GM12878 (cell line): ENCODE results near the gene NPAS2. TPM values are rescaled to one million over a fixed set of nuclear protein-coding genes. Genes with fewer than 3 reads are reported as not detected.

Source experiments
- ATAC-seq: fragments of 200-7000 bp; cut with Tn5 transposase; 3 replicates; pipeline ENCODE4 v1.9.1; 2020; ENCODE audit warnings: mild to moderate bottlenecking, moderate library complexity
- BruUV-seq: library from RNA; stranded (reverse); fragments of 400-500 nt; replicated peaks from 2 replicates; lab custom pipeline; 2021; lab: Mats Ljungman, UMichigan
- CTCF ChIA-PET: fragments of 300-600 bp; sonication (Branson Sonifier 250); formaldehyde crosslinking; extraction: SDS; loops from one replicate; lab custom pipeline; 2021; ENCODE audit warnings: inconsistent platforms; lab: Yijun Ruan, JAX
- POLR2A ChIA-PET: fragments of 350-600 bp; formaldehyde crosslinking; extraction: SDS; loops from one replicate; lab custom pipeline; 2021; ENCODE audit warnings: inconsistent platforms; lab: Charles Lee
- RAD21 ChIA-PET: fragments of 300-600 bp; sonication (Branson Sonifier 250); formaldehyde crosslinking; loops from one replicate; lab custom pipeline; 2023; ENCODE audit warnings: antibody characterized with exemption; ENCODE audit not compliant: unreplicated experiment; lab: Charles Lee
- SMC1A ChIA-PET: fragments of 300-600 bp; sonication (Branson Sonifier 250); formaldehyde crosslinking; loops from one replicate; lab custom pipeline; 2023; ENCODE audit not compliant: unreplicated experiment, uncharacterized antibody; lab: Charles Lee
- DNase-seq: peaks from one replicate; pipeline ENCODE4 v3.0.0-alpha.2; 2011; ENCODE audit warnings: low read depth, low spot score
- FAIRE-seq: peaks from 3 replicates; lab custom pipeline; 2011; peaks lifted over from hg19 to GRCh38; lab: Jason Lieb, UNC
- H2AFZ ChIP-seq: 2 replicates; pipeline ENCODE4 v1.6.0; 2011; ENCODE audit warnings: low read depth, low read length, control low read depth; ENCODE audit not compliant: control insufficient read depth
- H3K27ac ChIP-seq: 2 replicates; pipeline ENCODE4 v1.5.1; 2011; ENCODE audit warnings: control low read depth; ENCODE audit not compliant: control insufficient read depth, insufficient read depth
- H3K27me3 ChIP-seq, 2 experiments: replicated peaks in 1 of 2; 2 replicates each; pipeline versions ENCODE4 v1.6.0 to v1.6.1; 2011; ENCODE audit warnings: low read length in 1 of 2; ENCODE audit not compliant: control insufficient read depth in 2 of 2, insufficient read depth in 2 of 2
- H3K36me3 ChIP-seq, 2 experiments: 2 replicates each; pipeline ENCODE4 v1.5.1; 2011; ENCODE audit warnings: low read length in 1 of 2; ENCODE audit not compliant: control insufficient read depth in 2 of 2, insufficient read depth in 2 of 2
- H3K4me1 ChIP-seq: 2 replicates; pipeline ENCODE4 v1.6.1; 2011; ENCODE audit warnings: mild to moderate bottlenecking, low read length, moderate library complexity, mixed read lengths; ENCODE audit not compliant: control insufficient read depth, insufficient read depth
- H3K4me2 ChIP-seq: 2 replicates; pipeline ENCODE4 v1.6.0; 2011; ENCODE audit warnings: control low read depth; ENCODE audit not compliant: control insufficient read depth, insufficient read depth
- H3K4me3 ChIP-seq: fragments of 200-600 bp; sonication (generic); 2 replicates; pipeline ENCODE4 v1.5.1; 2016
- H3K79me2 ChIP-seq: 2 replicates; pipeline ENCODE4 v1.6.0; 2011; ENCODE audit warnings: low read length; ENCODE audit not compliant: control insufficient read depth, insufficient read depth
- H3K9ac ChIP-seq: 2 replicates; pipeline ENCODE4 v1.8.0; 2011; ENCODE audit warnings: low read length, control low read depth, mixed read lengths; ENCODE audit not compliant: control insufficient read depth, insufficient read depth
- H3K9me3 ChIP-seq: replicated peaks from 3 replicates; pipeline ENCODE4 v1.5.1; 2011; ENCODE audit warnings: mild to moderate bottlenecking, low read length; ENCODE audit not compliant: control insufficient read depth, insufficient read depth
- H4K20me1 ChIP-seq: 2 replicates; pipeline ENCODE4 v1.6.0; 2011; ENCODE audit not compliant: control insufficient read depth, insufficient read depth
- CHD4 ChIP-seq: fragments of 200-600 bp; sonication (generic); IDR thresholded peaks from 2 replicates; pipeline ENCODE4 v1.6.1; 2016; ENCODE audit warnings: mild to moderate bottlenecking
- DPF2 ChIP-seq: fragments of 450-650 bp; IDR thresholded peaks from 2 replicates; pipeline ENCODE4 v1.6.1; 2017; ENCODE audit warnings: mild to moderate bottlenecking
- ETV6 ChIP-seq, 2 experiments: fragments of 450-650 bp in 1 of 2; IDR thresholded peaks in 1 of 2; conservative IDR thresholded peaks in 1 of 2; 2 replicates each; pipeline ENCODE4 v1.6.1; 2014; ENCODE audit warnings: antibody characterized with exemption in 1 of 2, borderline replicate concordance in 1 of 2, low read depth in 1 of 2, mild to moderate bottlenecking in 1 of 2, moderate library complexity in 1 of 2
- HDAC6 ChIP-seq: fragments of 200-600 bp; sonication (generic); IDR thresholded peaks from one replicate; pipeline ENCODE4 v1.8.0; 2017; ENCODE audit warnings: antibody characterized with exemption; ENCODE audit not compliant: unreplicated experiment
- NR2F1 ChIP-seq: fragments of 450-650 bp; conservative IDR thresholded peaks from 2 replicates; pipeline ENCODE4 v1.6.1; 2017; ENCODE audit warnings: mild to moderate bottlenecking
- PML ChIP-seq: IDR thresholded peaks from 2 replicates; pipeline ENCODE4 v1.6.1; 2012; ENCODE audit warnings: low read length, inconsistent platforms
- RELA ChIP-seq: fragments of 450-650 bp; IDR thresholded peaks from 2 replicates; pipeline ENCODE4 v1.8.0; 2014; ENCODE audit warnings: borderline replicate concordance; ENCODE audit not compliant: partially characterized antibody
- RUNX3 ChIP-seq: IDR thresholded peaks from 2 replicates; pipeline ENCODE4 v1.6.1; 2012; ENCODE audit warnings: low read length, inconsistent platforms
- SMARCA5 ChIP-seq: fragments of 450-650 bp; IDR thresholded peaks from 2 replicates; pipeline ENCODE4 v1.6.1; 2017; ENCODE audit warnings: mild to moderate bottlenecking
- SREBF2 ChIP-seq: IDR thresholded peaks from 2 replicates; pipeline ENCODE4 v1.6.1; 2012; ENCODE audit warnings: mild to moderate bottlenecking, low read length
- STAT3 ChIP-seq: IDR thresholded peaks from 2 replicates; pipeline ENCODE4 v1.6.1; 2011; ENCODE audit warnings: low read depth, low read length, improper control_type of control experiment
- SUZ12 ChIP-seq: fragments of 200-600 bp; sonication (generic); IDR thresholded peaks from one replicate; pipeline ENCODE4 v1.6.1; 2018; ENCODE audit warnings: antibody characterized with exemption, mild to moderate bottlenecking; ENCODE audit not compliant: unreplicated experiment
- ZSCAN29 ChIP-seq: fragments of 450-650 bp; IDR thresholded peaks from 2 replicates; pipeline ENCODE4 v1.6.1; 2017; ENCODE audit warnings: mild to moderate bottlenecking, moderate library complexity
- WGBS: methylation state at CpG from one replicate; pipeline ENCODE4 v1.1.6; 2016; ENCODE audit warnings: low lambda C conversion rate; ENCODE audit not compliant: insufficient replicate concordance, insufficient coverage; ENCODE audit errors: missing lambda C conversion rate; 5-methylcytosine and 5-hydroxymethylcytosine counted together
- in situ Hi-C: fragments of 300-500 bp; cut with MboI; formaldehyde crosslinking; loops from 9 replicates; pipeline ENCODE4 v1.14.3; 2018; ENCODE audit warnings: mixed read lengths
- intact Hi-C: fragments of 100-400 bp; cut with micrococcal nuclease; formaldehyde crosslinking; loops from one replicate; pipeline ENCODE4 v1.14.2; 2022; ENCODE audit not compliant: unreplicated experiment
- polyA plus RNA-seq, 11 experiments: library from polyadenylated mRNA; depleted of rRNA in 4 of 11; unstranded in 6 of 11; stranded (reverse) in 5 of 11; fragments of >200 nt; fragmentation: Nextera tagmentation in 4 of 11; fragmentation: Illumina TruSeq in 1 of 11; extraction: Ambion mirVana in 4 of 11; extraction: Trizol in 1 of 11; gene quantifications; 1 replicate in 1 of 11; 2 replicates in 10 of 11; pipeline versions ENCODE4 v1.2.1 to v1.2.3, GENCODE V29; 2011 to 2016; ENCODE audit warnings: inconsistent platforms in 2 of 11, missing spikeins in 2 of 11, low read depth in 1 of 11
- total RNA-seq, 4 experiments: library from RNA; depleted of rRNA in 3 of 4; stranded (reverse); fragments of >200 nt in 3 of 4; fragmentation: Illumina TruSeq in 1 of 4; extraction: Trizol in 1 of 4; gene quantifications; 2 replicates each; pipeline versions ENCODE4 v1.2.1 to v1.2.3, GENCODE V29; 2013 to 2021
- TF ChIP-seq, protein P1 (sequence below): fragments of 450-650 bp; IDR thresholded peaks from 2 replicates; pipeline ENCODE4 v1.6.1; 2018; ENCODE audit warnings: mild to moderate bottlenecking, low read depth, moderate library complexity; ENCODE audit not compliant: partially characterized antibody
- TF ChIP-seq, protein P2 (sequence below): fragments of 450-650 bp; IDR thresholded peaks from 2 replicates; pipeline ENCODE4 v1.6.1; 2014; ENCODE audit warnings: mild to moderate bottlenecking
- TF ChIP-seq, protein P3 (sequence below): fragments of 450-650 bp; conservative IDR thresholded peaks from 2 replicates; pipeline ENCODE4 v1.6.1; 2017; ENCODE audit warnings: mild to moderate bottlenecking, moderate library complexity
- TF ChIP-seq, protein P4 (sequence below): IDR thresholded peaks from 2 replicates; pipeline ENCODE4 v1.6.1; 2012; ENCODE audit warnings: low read length, inconsistent platforms

The NPAS2 gene
- total and polyA plus RNA-seq, 10 of the 15 experiments (the other 5 are each of a cell fraction or from before 2014, with no cell fraction given) = 0.08 TPM; not detected in 9

DNA sequence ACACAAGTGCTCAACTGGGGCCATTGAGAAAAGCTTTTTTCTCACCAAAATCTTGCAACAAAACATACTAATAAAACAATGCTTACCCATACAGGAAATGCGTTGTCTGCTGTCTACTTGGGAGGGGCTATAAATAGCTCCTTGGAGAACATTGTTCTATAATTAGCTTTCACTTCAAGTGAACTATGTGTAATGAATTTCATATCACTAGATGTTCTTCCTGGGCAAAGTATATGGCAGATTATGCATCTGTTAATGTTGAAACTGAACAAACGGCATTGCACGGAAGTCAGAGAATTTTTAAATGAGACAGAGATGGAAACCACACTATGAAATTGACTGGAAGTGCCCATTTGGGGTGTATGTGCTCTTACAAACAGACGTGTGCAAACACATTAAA, 6.4 kb upstream of the NPAS2 start:
- H3K27me3 ChIP-seq = peaks cover 3 to 7% of the 10 kb centered on the region in 2 experiments; a peak in 3 of 4 replicates
- CTCF ChIA-PET = interaction anchor here (0.5 kb wide), 1 partner anchor 135 kb away, joined by 3 read pairs; no protein-coding TSS in a partner anchor
- H3K79me2 ChIP-seq = no peaks in the 10 kb centered on the region
- no peak for ATAC-seq
- no peaks in the 10 kb centered on the region for H3K36me3 ChIP-seq
- H3K9me3 ChIP-seq = no peaks in the 10 kb centered on the region
- POLR2A ChIA-PET = no interaction called here
- no peak overlapping the region for H2AFZ ChIP-seq
- RAD21 ChIA-PET = no interaction called here
- in situ Hi-C loops = no loop called here
- no peak overlapping the region for H3K9ac ChIP-seq
- FAIRE-seq = no peak
- no TSS peak for BruUV-seq
- SMC1A ChIA-PET = no interaction called here
- no peak overlapping the region for H3K27ac ChIP-seq
- no peak overlapping the region for H3K4me3 ChIP-seq
- no peak overlapping the region for H3K4me2 ChIP-seq
- no peaks in the 10 kb centered on the region for H4K20me1 ChIP-seq
- WGBS = 42% methylated on average over 4 of the region's 4 CpGs
- H3K4me1 ChIP-seq = no peaks in the 10 kb centered on the region
- DNase-seq = no peak
- intact Hi-C loops = no loop called here
- TF ChIP-seq, protein P1, sequence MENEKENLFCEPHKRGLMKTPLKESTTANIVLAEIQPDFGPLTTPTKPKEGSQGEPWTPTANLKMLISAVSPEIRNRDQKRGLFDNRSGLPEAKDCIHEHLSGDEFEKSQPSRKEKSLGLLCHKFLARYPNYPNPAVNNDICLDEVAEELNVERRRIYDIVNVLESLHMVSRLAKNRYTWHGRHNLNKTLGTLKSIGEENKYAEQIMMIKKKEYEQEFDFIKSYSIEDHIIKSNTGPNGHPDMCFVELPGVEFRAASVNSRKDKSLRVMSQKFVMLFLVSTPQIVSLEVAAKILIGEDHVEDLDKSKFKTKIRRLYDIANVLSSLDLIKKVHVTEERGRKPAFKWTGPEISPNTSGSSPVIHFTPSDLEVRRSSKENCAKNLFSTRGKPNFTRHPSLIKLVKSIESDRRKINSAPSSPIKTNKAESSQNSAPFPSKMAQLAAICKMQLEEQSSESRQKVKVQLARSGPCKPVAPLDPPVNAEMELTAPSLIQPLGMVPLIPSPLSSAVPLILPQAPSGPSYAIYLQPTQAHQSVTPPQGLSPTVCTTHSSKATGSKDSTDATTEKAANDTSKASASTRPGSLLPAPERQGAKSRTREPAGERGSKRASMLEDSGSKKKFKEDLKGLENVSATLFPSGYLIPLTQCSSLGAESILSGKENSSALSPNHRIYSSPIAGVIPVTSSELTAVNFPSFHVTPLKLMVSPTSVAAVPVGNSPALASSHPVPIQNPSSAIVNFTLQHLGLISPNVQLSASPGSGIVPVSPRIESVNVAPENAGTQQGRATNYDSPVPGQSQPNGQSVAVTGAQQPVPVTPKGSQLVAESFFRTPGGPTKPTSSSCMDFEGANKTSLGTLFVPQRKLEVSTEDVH = no peak
- TF ChIP-seq ETV6 (conservative IDR thresholded peaks at IDR 0.05 in 1 of 2, IDR thresholded peaks at IDR 0.05 in 1 of 2; ENCODE audit: borderline replicate concordance in 1 of 2, low read depth in 1 of 2) (no peak), RELA (no peak), STAT3 (no peak), SUZ12 (no peak), HDAC6 (no peak), ZSCAN29 (no peak), DPF2 (no peak), SMARCA5 (no peak), NR2F1 (no peak), CHD4 (no peak), RUNX3 (no peak), PML (no peak), SREBF2 (no peak)
- TF ChIP-seq, protein P2, sequence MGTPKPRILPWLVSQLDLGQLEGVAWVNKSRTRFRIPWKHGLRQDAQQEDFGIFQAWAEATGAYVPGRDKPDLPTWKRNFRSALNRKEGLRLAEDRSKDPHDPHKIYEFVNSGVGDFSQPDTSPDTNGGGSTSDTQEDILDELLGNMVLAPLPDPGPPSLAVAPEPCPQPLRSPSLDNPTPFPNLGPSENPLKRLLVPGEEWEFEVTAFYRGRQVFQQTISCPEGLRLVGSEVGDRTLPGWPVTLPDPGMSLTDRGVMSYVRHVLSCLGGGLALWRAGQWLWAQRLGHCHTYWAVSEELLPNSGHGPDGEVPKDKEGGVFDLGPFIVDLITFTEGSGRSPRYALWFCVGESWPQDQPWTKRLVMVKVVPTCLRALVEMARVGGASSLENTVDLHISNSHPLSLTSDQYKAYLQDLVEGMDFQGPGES = no peak
- TF ChIP-seq, protein P3, sequence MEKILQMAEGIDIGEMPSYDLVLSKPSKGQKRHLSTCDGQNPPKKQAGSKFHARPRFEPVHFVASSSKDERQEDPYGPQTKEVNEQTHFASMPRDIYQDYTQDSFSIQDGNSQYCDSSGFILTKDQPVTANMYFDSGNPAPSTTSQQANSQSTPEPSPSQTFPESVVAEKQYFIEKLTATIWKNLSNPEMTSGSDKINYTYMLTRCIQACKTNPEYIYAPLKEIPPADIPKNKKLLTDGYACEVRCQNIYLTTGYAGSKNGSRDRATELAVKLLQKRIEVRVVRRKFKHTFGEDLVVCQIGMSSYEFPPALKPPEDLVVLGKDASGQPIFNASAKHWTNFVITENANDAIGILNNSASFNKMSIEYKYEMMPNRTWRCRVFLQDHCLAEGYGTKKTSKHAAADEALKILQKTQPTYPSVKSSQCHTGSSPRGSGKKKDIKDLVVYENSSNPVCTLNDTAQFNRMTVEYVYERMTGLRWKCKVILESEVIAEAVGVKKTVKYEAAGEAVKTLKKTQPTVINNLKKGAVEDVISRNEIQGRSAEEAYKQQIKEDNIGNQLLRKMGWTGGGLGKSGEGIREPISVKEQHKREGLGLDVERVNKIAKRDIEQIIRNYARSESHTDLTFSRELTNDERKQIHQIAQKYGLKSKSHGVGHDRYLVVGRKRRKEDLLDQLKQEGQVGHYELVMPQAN = no peak
- TF ChIP-seq, protein P4, sequence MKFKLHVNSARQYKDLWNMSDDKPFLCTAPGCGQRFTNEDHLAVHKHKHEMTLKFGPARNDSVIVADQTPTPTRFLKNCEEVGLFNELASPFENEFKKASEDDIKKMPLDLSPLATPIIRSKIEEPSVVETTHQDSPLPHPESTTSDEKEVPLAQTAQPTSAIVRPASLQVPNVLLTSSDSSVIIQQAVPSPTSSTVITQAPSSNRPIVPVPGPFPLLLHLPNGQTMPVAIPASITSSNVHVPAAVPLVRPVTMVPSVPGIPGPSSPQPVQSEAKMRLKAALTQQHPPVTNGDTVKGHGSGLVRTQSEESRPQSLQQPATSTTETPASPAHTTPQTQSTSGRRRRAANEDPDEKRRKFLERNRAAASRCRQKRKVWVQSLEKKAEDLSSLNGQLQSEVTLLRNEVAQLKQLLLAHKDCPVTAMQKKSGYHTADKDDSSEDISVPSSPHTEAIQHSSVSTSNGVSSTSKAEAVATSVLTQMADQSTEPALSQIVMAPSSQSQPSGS = no peak
